Kidney (tissue), 14 donors: Measurements from ENCODE around the gene MYBPC2. TPM values are rescaled to one million over a fixed set of nuclear protein-coding genes. Genes with fewer than 3 reads are reported as not detected.
"Not testable (repeated sequence)": the region's sequence is repeated elsewhere in the genome, so short reads cannot be mapped to it uniquely, and the experiment has no call there.

Source experiments
- DNase-seq, 5 donors: peaks; one replicate each; pipeline ENCODE4 v3.0.0-alpha.2; 2013 to 2020
- FAIRE-seq: peaks from 2 replicates; lab custom pipeline; 2012; peaks lifted over from hg19 to GRCh38; lab: Jason Lieb, UNC
- H3K27ac ChIP-seq, 2 donors: one replicate each; pipeline ENCODE4 v1.7.0; 2013; ENCODE audit warnings: low read depth in 2 of 2, low read length in 2 of 2, inconsistent platforms in 1 of 2
- H3K27me3 ChIP-seq: one replicate; pipeline ENCODE4 v1.7.1; 2013; ENCODE audit warnings: low read length, inconsistent platforms; ENCODE audit not compliant: control insufficient read depth, insufficient read depth
- H3K36me3 ChIP-seq, 3 donors: one replicate each; pipeline versions ENCODE4 v1.7.0 to v1.7.1; 2013; ENCODE audit warnings: low read length in 3 of 3, control low read depth in 1 of 3, inconsistent platforms in 1 of 3; ENCODE audit not compliant: insufficient read depth in 3 of 3, control insufficient read depth in 2 of 3
- H3K4me1 ChIP-seq, 3 donors: one replicate each; pipeline versions ENCODE4 v1.7.0 to v1.7.1; 2013; ENCODE audit warnings: low read length in 3 of 3, inconsistent platforms in 1 of 3, low read depth in 1 of 3; ENCODE audit not compliant: control insufficient read depth in 2 of 3, insufficient read depth in 2 of 3
- H3K4me3 ChIP-seq, 3 donors: one replicate each; pipeline versions ENCODE4 v1.7.0 to v1.8.1; 2013; ENCODE audit warnings: low read length in 3 of 3, control low read depth in 1 of 3, inconsistent platforms in 1 of 3
- H3K9ac ChIP-seq, 3 donors: one replicate each; pipeline versions ENCODE4 v1.7.0 to v1.7.1; 2013; ENCODE audit warnings: low read length in 3 of 3, control low read depth in 1 of 3, inconsistent platforms in 1 of 3
- H3K9me3 ChIP-seq, 3 donors: one replicate each; pipeline versions ENCODE4 v1.7.0 to v1.7.1; 2013; ENCODE audit warnings: low read length in 3 of 3, control low read depth in 1 of 3, inconsistent platforms in 1 of 3; ENCODE audit not compliant: control insufficient read depth in 2 of 3, insufficient read depth in 1 of 3
- intact Hi-C: fragments of 100-400 bp; cut with DNase I; formaldehyde crosslinking; loops from one replicate; pipeline ENCODE4 v1.11.1; 2022
- polyA plus RNA-seq: library from polyadenylated mRNA; stranded (reverse); fragments of 350-450 nt; fragmentation: Illumina TruSeq; extraction: RNeasy Lipid Tissue Mini Kit (QIAGEN cat#74804); gene quantifications from one replicate; pipeline ENCODE4 v1.2.3, GENCODE V29; 2014; ENCODE audit warnings: low read depth, low replicate concordance; ENCODE audit not compliant: insufficient read depth
- total RNA-seq: library from RNA; stranded (reverse); fragmentation: NEBNext Ultra II Directional; extraction: Animal tissue kit (Norgen Biotek cat#: 25700); gene quantifications from one replicate; pipeline ENCODE4 v1.2.1, GENCODE V29; 2021
- TF ChIP-seq, protein P1 (sequence below): IDR thresholded peaks from 3 replicates; pipeline ENCODE4 v1.5.1; 2012; ENCODE audit warnings: mild to moderate bottlenecking, moderate library complexity, borderline replicate concordance; ENCODE audit not compliant: insufficient read depth; ENCODE audit errors: extremely low read depth
- donor health status: control.
- donor health status: control.
- donor health status: control.
- donor health status: control.
- donor health status: control.
- donor health status: DM: yes; HTN: yes; CAD: no.
- donor health status: Normal renal cell carcinoma (clear cell type).

Gene MYBPC2
- total and polyA plus RNA-seq, 2 donors from 2014 or later, result 0.98 TPM; not detected in 1

GRCh38 chr19:50384685-50385535 is 47.8 kb upstream of the MYBPC2 start:
- peak overlapping the region; percentile 83 to 85 for H3K27ac ChIP-seq
- intact Hi-C loops, result no loop called here
- TF ChIP-seq, protein P1, sequence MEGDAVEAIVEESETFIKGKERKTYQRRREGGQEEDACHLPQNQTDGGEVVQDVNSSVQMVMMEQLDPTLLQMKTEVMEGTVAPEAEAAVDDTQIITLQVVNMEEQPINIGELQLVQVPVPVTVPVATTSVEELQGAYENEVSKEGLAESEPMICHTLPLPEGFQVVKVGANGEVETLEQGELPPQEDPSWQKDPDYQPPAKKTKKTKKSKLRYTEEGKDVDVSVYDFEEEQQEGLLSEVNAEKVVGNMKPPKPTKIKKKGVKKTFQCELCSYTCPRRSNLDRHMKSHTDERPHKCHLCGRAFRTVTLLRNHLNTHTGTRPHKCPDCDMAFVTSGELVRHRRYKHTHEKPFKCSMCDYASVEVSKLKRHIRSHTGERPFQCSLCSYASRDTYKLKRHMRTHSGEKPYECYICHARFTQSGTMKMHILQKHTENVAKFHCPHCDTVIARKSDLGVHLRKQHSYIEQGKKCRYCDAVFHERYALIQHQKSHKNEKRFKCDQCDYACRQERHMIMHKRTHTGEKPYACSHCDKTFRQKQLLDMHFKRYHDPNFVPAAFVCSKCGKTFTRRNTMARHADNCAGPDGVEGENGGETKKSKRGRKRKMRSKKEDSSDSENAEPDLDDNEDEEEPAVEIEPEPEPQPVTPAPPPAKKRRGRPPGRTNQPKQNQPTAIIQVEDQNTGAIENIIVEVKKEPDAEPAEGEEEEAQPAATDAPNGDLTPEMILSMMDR, result no peak
- H3K4me1 ChIP-seq, result peaks cover 0 to 10% (median 0%) of the 10 kb centered on the region in 3 donors
- H3K9me3 ChIP-seq, result no peaks in the 10 kb centered on the region
- H3K27me3 ChIP-seq, result no peaks in the 10 kb centered on the region
- DNase-seq (peak in 3 of 5 donors; percentile 37 to 58 (median 46)), FAIRE-seq (no peak)
- peak overlapping the region; percentile 77 to 86 (median 85) for H3K4me3 ChIP-seq
- H3K9ac ChIP-seq, result peak overlapping the region; percentile 54 to 75 (median 59)
- peaks cover 0 to 10% (median 8%) of the 10 kb centered on the region in 3 donors for H3K36me3 ChIP-seq

DNA sequence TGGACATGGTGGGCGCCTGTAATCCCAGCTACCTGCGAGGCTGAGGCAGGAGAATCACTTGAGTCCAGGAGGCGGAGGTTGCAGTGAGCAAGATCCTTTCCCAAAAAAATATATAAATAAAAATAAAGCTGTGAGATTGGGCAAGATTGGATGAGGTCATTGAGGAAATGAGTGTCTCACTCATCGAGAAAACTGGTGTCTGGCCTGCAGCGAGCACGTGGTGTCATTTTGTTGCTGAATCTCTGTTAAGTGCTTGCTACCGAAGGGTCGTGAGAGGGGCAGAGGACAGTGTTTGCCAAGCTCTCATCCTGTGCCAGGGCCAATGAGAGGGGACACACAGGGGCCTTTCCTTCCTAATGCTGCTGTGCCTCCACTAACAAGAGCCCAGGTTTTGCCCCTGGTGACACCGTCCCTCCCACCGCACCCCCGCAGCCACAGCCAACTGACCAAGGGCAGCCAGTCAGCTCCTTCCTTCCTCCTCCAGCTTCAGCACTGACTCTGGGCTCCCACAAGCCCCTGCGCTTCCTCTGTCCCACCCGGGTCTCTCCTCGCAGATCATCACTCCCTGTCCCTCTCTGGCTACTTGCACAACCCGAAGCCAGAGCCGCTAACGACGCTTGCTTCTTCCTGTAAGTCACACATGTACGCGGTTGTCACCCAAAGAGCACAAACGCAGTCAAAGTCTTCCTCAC is 45.4 kb upstream of the MYBPC2 start:
- no peaks in the 10 kb centered on the region for H3K27me3 ChIP-seq
- no peaks in the 10 kb centered on the region for H3K36me3 ChIP-seq
- DNase-seq (peak in 1 of 5 donors; percentile 73), FAIRE-seq (no peak)
- intact Hi-C loops, result no loop called here
- no peak overlapping the region for H3K27ac ChIP-seq
- H3K4me1 ChIP-seq, result peaks cover 0 to 10% (median 0%) of the 10 kb centered on the region in 3 donors
- no peak overlapping the region for H3K4me3 ChIP-seq
- no peak overlapping the region for H3K9ac ChIP-seq
- TF ChIP-seq, protein P1, result no peak
- no peaks in the 10 kb centered on the region for H3K9me3 ChIP-seq

DNA sequence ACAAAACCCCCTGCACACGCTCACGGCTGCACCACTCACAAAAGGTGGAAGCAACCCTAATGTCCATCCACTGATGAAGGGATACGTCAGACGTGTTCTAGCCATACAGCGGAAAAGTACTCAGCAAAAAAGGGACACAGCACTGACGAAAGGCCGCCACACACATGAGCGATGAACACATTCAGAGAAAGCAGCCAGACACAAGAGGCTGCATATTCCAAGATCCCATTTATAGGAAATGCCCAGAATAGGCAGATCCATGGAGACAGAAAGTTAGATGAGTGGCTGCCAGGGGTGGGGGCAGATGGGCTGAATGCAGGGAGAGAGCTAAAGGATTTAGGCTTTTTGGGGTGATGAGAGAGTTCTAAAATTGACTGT is 44.8 kb upstream of the MYBPC2 start:
- H3K9me3 ChIP-seq, result no peaks in the 10 kb centered on the region
- no peaks in the 10 kb centered on the region for H3K27me3 ChIP-seq
- TF ChIP-seq, protein P1, result no peak
- peaks cover 0 to 10% (median 0%) of the 10 kb centered on the region in 3 donors for H3K4me1 ChIP-seq
- no peak for DNase-seq
- FAIRE-seq, result no peak
- H3K27ac ChIP-seq, result no peak overlapping the region
- no peaks in the 10 kb centered on the region for H3K36me3 ChIP-seq
- intact Hi-C loops, result no loop called here
- no peak overlapping the region for H3K4me3 ChIP-seq
- no peak overlapping the region for H3K9ac ChIP-seq

GRCh38 chr19:50390295-50390694 is 42.4 kb upstream of the MYBPC2 start:
- FAIRE-seq, DNase-seq, intact Hi-C loops, H3K4me3 ChIP-seq, H3K36me3 ChIP-seq, H3K9me3 ChIP-seq, H3K9ac ChIP-seq, H3K4me1 ChIP-seq, H3K27me3 ChIP-seq, H3K27ac ChIP-seq: not testable (repeated sequence)

GRCh38 chr19:50390952-50391351 is 41.7 kb upstream of the MYBPC2 start:
- H3K9me3 ChIP-seq, intact Hi-C loops, H3K4me1 ChIP-seq, H3K4me3 ChIP-seq, H3K27me3 ChIP-seq, H3K36me3 ChIP-seq, H3K9ac ChIP-seq, H3K27ac ChIP-seq, FAIRE-seq: not testable (repeated sequence)
- peak in 1 of 5 donors; percentile 36 for DNase-seq
